GM21723 (cell line): ENCODE results near the gene DST.
A peak's percentile ranks its signal among the peaks of the same experiment; 100 is the strongest.

Experiments
- ATAC-seq: cut with Tn5 transposase; IDR thresholded peaks from one replicate; pipeline ENCODE4 v1.9.1; 2021; ENCODE audit warnings: mild to moderate bottlenecking, moderate library complexity; ENCODE audit not compliant: unreplicated experiment

Gene DST

DNA sequence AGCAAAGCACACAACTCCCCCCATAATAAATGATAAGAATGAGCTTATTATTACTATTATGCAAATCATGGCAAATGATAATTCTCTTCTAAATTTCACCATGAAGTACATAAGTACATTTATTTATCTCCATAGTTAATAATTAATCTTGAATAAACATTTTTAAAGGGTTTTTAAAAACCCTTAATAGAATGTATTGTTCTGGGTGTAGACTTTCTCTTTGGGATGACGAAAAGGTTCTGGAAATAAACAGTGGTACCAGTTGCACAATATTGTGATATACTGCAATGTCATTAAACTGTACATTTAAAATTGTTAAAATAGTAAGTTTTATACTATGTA is 18.0 kb downstream of the DST start:
- no peak for ATAC-seq

- ATAC-seq: no peak
These were observed 18.5 kb downstream of the DST start for GRCh38 chr6:56624046-56624727.

- no peak for ATAC-seq
These were observed 22.3 kb downstream of the DST start for GRCh38 chr6:56620229-56620868.

DNA sequence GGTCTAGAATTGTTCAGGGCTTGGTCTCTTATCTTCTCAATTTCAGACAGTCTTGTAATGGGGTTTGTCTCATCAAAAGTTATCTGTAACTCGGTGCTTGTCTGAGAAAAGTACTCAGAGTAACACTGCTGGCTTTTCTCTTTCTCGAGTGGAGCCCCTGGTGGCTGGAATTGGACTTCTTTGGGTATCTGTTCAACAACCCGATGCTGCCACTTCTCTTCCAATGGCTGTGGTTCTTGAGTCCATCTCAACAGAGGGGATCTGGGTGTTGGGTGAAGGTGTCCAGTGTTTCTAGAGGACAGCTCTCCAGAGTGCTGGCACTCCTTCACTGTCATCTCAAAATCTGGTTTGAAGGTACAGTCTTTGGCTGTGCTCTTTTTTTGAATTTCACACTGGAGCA is 24.6 kb downstream of the DST start:
- no peak for ATAC-seq

DNA sequence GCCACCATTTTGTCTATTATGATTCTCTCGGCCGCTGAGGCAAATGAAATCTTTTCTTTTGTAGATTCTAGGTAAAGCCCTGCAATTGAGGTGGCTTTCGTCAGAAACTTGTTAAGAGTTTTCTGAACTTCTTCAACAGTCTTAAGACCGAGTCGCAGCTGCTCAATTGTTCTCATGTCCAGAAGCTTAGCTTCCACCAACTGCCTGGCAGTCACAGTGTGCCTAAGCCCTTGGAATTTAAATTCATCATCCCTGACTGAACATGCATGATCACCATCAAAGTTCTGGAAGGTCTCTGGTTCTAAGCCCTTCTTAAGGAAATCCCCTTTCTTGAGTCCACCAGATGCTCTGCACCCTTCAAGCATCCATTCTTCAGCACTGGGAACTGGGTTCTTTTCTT is 25.7 kb downstream of the DST start:
- no peak for ATAC-seq

- no peak for ATAC-seq
These were observed 29.3 kb downstream of the DST start for GRCh38 chr6:56613247-56613851.

DNA sequence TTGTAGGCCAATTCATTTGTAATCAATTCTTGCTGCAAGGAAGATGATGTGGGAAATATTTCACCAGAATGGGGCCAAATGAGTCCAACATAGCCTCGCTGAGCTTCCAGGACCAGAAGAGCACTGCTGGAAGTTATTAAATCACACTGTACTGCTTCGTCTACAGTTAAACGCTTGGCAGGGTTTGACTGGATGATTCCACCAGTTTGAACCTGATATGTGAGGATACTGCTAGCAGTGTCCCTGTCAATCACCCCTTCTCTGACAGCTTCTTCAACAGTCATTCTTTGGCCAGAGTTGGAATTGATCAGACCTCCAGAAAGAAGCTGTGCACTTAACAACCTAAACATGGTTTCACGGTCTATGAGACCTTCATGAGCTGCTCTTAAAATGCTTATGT is 34.4 kb downstream of the DST start:
- no peak for ATAC-seq

GRCh38 chr6:56607111-56607752 is 35.5 kb downstream of the DST start:
- no peak for ATAC-seq

- no peak for ATAC-seq
These were observed 37.3 kb downstream of the DST start for GRCh38 chr6:56605435-56605834.

DNA sequence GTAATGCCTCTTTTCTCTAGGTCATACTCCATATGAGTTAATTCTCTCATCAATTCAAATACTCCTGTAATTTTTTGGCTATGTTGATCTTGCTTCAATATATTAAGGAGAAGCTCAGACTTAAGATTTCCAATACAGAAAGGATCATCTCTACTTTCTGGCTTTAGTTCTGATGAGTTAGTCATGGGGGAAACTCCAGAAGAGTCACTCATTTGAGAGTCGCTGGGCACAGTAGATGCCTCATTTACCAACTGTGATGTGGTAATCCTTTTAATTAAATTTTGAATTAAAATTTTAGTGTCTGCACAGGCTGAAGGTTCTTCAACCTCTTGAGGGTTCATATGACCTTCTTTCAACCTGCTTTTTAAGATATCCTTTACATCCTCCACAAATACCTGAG is 38.5 kb downstream of the DST start:
- no peak for ATAC-seq

- ATAC-seq: no peak
These were observed 41.3 kb downstream of the DST start for GRCh38 chr6:56601390-56601789.

DNA sequence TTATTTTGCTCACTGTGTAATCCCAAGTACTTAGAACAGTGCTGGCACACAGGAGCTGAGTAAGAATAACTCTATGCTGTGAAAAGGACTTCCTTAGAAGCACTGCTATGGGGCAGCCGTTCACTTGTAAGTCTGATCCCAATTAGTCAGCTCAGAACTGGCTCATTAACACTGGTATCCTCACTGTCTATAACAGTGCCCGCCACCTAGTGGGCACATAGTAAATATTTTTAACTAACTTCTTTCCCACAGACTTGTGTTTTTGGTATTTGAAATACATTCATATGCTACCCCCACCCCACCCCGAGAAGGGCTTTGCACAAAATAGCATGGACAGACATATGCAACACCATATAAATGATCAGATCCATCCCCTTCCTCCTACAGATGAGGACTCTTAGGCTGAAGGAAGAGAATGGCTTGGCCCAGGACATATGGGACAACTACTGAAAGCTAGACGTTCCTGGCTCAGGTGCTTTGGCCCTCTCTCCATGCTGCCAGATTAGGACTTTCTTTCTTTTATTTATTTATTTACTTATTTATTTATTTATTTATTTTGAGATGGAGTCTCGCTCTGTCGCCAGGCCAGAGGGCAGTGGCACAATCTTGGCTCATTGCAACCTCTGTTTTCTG is 47.1 kb downstream of the DST start:
- ATAC-seq: peak; percentile 31

DNA sequence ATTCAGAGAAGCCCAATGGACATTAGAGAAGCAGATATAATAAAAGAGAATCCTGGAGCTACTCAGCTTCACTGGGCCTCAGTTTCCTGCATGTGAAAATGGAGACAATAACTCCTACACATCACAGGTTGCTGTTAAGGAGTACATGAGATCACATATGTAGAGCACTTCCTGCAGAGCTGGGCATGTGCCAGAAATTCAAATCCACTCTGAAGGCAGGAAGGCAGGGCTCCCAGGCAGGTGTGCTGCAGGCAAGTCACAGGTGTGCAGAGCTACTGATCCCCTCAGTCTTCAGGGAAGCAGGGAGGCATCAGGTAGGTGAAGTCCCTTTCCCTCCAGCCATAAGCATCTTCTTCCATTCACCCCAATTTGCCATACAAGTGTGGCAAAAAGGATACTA is 48.0 kb downstream of the DST start:
- ATAC-seq: no peak

DNA sequence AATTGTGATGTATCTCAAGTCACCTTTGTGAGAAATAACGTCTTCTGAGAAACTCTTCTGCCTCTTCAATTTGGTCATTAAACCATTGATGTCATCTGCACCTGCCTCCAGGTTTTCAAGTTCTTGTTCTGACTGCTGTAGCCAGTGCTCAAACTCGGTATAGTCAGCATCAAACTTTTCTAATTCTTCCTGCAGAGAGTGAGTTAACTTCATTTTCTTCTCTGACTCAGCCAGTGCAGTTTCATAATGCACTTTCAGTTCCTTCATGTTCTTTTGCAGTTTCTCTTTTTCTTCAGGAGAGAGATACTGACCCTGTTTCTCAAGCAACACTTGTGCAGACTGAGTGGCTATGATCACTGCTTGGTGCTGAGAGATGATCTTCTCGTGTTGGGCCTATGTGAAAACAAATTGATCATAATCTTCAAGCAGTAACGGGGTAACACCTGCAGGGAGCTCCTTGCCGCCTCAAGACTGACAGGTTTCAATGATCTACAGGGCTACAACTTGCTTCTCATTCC is 48.8 kb downstream of the DST start:
- peak; percentile 94 for ATAC-seq

- no peak for ATAC-seq
These were observed 60.5 kb downstream of the DST start for GRCh38 chr6:56582236-56582635.

DNA sequence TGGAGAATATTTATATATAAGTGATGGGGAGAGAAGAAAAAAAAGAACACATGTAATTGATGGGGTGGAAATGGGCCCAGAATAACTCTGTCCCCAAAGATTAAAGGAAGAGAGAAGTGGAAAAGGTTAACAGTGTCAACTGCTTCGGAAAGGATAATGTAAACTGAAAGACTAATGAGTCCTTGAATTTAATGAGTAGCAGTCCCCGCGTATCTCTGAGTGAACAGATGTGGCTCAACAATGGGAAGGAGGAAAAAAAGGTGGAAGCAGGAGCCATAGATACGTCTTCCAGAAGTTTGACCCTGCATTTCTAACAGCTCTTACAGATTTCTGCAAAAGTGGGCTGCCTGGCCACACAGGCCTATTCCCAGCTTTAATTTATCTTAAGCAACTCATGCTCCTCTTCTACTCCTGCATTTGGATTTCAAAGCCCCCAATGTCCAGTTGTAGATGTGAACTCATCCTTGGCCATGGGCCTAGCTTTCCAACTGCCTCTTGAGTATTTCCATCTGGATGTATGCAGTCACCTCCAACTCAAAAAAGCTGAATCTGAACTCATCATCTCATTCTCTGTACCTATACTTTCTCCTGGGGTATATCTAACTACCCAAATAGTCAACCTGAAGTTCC is 61.3 kb downstream of the DST start:
- ATAC-seq: no peak

- no peak for ATAC-seq
These were observed 62.4 kb downstream of the DST start for GRCh38 chr6:56580271-56580670.

DNA sequence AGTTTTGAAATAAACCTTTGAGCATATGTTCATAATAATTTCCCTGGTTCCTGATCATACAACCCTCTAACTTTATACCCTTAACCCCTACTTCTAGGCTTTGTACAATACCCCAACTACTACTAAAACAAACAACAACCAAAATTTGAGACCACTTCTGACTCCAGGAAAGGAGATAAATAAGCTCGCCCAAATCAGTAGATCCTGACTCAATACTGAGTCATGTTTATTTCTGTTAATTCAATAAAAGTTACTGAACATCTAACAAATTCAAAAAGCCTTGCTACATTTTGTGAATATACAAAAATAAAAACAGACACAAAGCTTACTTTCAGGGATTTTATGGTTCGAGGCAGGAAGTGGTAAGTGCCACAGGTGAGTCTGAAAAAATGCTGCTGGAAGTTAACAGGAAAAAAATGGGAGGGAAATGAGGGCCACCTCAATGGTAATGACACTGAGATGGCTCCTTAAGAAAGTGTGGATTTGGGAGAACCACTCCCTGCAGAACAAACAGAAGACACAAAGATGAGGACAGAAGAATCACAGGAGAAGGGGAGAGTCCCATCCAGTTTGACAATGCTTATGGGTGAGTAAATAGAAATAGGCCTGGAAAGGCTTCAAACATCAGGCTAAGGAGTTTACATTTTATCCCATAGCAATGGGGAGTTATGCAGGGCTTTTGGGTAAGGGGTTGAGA is 63.4 kb downstream of the DST start:
- ATAC-seq: no peak

- ATAC-seq: no peak
These were observed 67.0 kb downstream of the DST start for GRCh38 chr6:56575736-56576135.

- no peak for ATAC-seq
These were observed 68.4 kb downstream of the DST start for GRCh38 chr6:56574292-56574691.
